Endothelial cell of umbilical vein (primary cell): ENCODE results near the gene ZNF273. TPM values are rescaled to one million over a fixed set of nuclear protein-coding genes. Genes with fewer than 3 reads are reported as not detected.
"Not testable (repeated sequence)": the region's sequence is repeated elsewhere in the genome, so short reads cannot be mapped to it uniquely, and the experiment has no call there.

ENCODE experiments used
- BruUV-seq: library from RNA; stranded (reverse); fragments of 400-500 nt; replicated peaks from 2 replicates; lab custom pipeline; 2021; lab: Mats Ljungman, UMichigan
- CTCF ChIA-PET: fragments of 300-600, 350-600 bp; sonication (Branson Sonifier 250); formaldehyde crosslinking; loops from one replicate; lab custom pipeline; 2021; ENCODE audit warnings: antibody characterized with exemption, inconsistent platforms; lab: Charles Lee
- POLR2A ChIA-PET: fragments of 300-600, 350-600 bp; sonication (Branson Sonifier 250); formaldehyde crosslinking; loops from one replicate; lab custom pipeline; 2021; ENCODE audit warnings: antibody characterized with exemption, inconsistent platforms; lab: Charles Lee
- DNase-seq: peaks from one replicate; pipeline ENCODE4 v3.0.0-alpha.2; 2011; ENCODE audit warnings: low read depth, low spot score
- FAIRE-seq: peaks from 2 replicates; lab custom pipeline; 2011; peaks lifted over from hg19 to GRCh38; lab: Jason Lieb, UNC
- H2AFZ ChIP-seq: 2 replicates; pipeline ENCODE4 v1.6.0; 2012; ENCODE audit warnings: low read depth, low read length, control low read depth, inconsistent platforms
- H3K27ac ChIP-seq: 2 replicates; pipeline ENCODE4 v1.5.1; 2011; ENCODE audit warnings: low read depth, mild to moderate bottlenecking, control low read depth, low read length, moderate library complexity; ENCODE audit not compliant: insufficient read depth
- H3K27me3 ChIP-seq, 2 experiments: 2 replicates each; pipeline versions ENCODE4 v1.6.0 to v1.6.1; 2011; ENCODE audit warnings: low read length in 2 of 2, mixed read lengths in 1 of 2; ENCODE audit not compliant: control insufficient read depth in 2 of 2, insufficient read depth in 2 of 2
- H3K36me3 ChIP-seq, 2 experiments: 2 replicates in 1 of 2; 3 replicates in 1 of 2; pipeline ENCODE4 v1.5.1; 2011; ENCODE audit warnings: low read length in 2 of 2, mild to moderate bottlenecking in 1 of 2, moderate library complexity in 1 of 2; ENCODE audit not compliant: control insufficient read depth in 2 of 2, insufficient read depth in 2 of 2; ENCODE audit errors: extremely low read depth in 1 of 2
- H3K4me1 ChIP-seq: 3 replicates; pipeline ENCODE4 v1.5.1; 2011; ENCODE audit warnings: mild to moderate bottlenecking, low read length; ENCODE audit not compliant: control insufficient read depth, insufficient read depth; ENCODE audit errors: extremely low read depth
- H3K4me2 ChIP-seq: 2 replicates; pipeline ENCODE4 v1.6.1; 2011; ENCODE audit warnings: low read length, control low read depth, mixed read lengths; ENCODE audit not compliant: insufficient read depth
- H3K4me3 ChIP-seq, 3 experiments: fragments of 200-600 bp in 1 of 3; sonication (generic), shearing (Covaris generic) in 1 of 3; replicated peaks in 1 of 3; 2 replicates each; pipeline ENCODE4 v1.5.1; 2011 to 2016; ENCODE audit warnings: control low read depth in 3 of 3, low read length in 3 of 3, mild to moderate bottlenecking in 2 of 3, inconsistent platforms in 1 of 3, low read depth in 1 of 3, moderate library complexity in 1 of 3; ENCODE audit not compliant: insufficient read depth in 1 of 3
- H3K79me2 ChIP-seq: 2 replicates; pipeline ENCODE4 v1.6.0; 2012; ENCODE audit warnings: low read length, inconsistent platforms; ENCODE audit not compliant: control insufficient read depth, insufficient read depth
- H3K9ac ChIP-seq: replicated peaks from 2 replicates; pipeline ENCODE3; 2011; ENCODE audit warnings: low read length, control low read depth; ENCODE audit not compliant: insufficient read depth; ENCODE audit errors: extremely low read depth
- H3K9me1 ChIP-seq: replicated peaks from 3 replicates; pipeline ENCODE4 v1.6.0; 2011; ENCODE audit warnings: mild to moderate bottlenecking, low read length; ENCODE audit not compliant: control insufficient read depth, insufficient read depth; ENCODE audit errors: extremely low read depth
- H3K9me3 ChIP-seq: replicated peaks from 2 replicates; pipeline ENCODE4 v1.5.1; 2012; ENCODE audit warnings: low read length, inconsistent platforms; ENCODE audit not compliant: control insufficient read depth, insufficient read depth
- H4K20me1 ChIP-seq: replicated peaks from 2 replicates; pipeline ENCODE3; 2011; ENCODE audit warnings: mild to moderate bottlenecking, low read length; ENCODE audit not compliant: control insufficient read depth, insufficient read depth; ENCODE audit errors: extremely low read depth
- FOS ChIP-seq: IDR thresholded peaks from 2 replicates; pipeline ENCODE4 v1.6.1; 2011; ENCODE audit warnings: mild to moderate bottlenecking, low read length, moderate library complexity, borderline replicate concordance; ENCODE audit not compliant: insufficient read depth
- JUN ChIP-seq: IDR thresholded peaks from 2 replicates; pipeline ENCODE4 v1.6.1; 2011; ENCODE audit warnings: borderline replicate concordance, low read depth; ENCODE audit not compliant: insufficient read length, insufficient read depth
- MYC ChIP-seq: IDR thresholded peaks from one replicate; pipeline ENCODE4 v1.6.1; 2011; ENCODE audit warnings: mild to moderate bottlenecking, low read depth, low read length
- POLR2A ChIP-seq: IDR thresholded peaks from 2 replicates; pipeline ENCODE4 v1.6.1; 2012; ENCODE audit warnings: low read depth, mild to moderate bottlenecking, control low read depth, low read length
- POLR2AphosphoS5 ChIP-seq: IDR thresholded peaks from 2 replicates; pipeline ENCODE4 v1.6.1; 2012; ENCODE audit warnings: low read depth, mild to moderate bottlenecking, control low read depth, low read length, moderate library complexity; ENCODE audit not compliant: insufficient read depth
- dilution Hi-C: fragments of 300-500 bp; cut with MboI; formaldehyde crosslinking; loops from one replicate; pipeline ENCODE4 v1.15.0; 2019; ENCODE audit warnings: low sequenced_read_pairs; ENCODE audit not compliant: extremely low pct_ligation_motif_present
- intact Hi-C: fragments of 100-400 bp; cut with micrococcal nuclease; formaldehyde crosslinking; loops from one replicate; pipeline ENCODE4 v1.10.0; 2022
- polyA plus RNA-seq, 4 experiments: library from polyadenylated mRNA; depleted of rRNA in 3 of 4; stranded (reverse) in 3 of 4; unstranded in 1 of 4; fragments of >200 nt; gene quantifications; 2 replicates each; pipeline versions ENCODE4 v1.2.1 to v1.2.3, GENCODE V29; 2011 to 2012; ENCODE audit warnings: missing spikeins in 1 of 4
- total RNA-seq: library from RNA; stranded (reverse); gene quantifications from 2 replicates; pipeline ENCODE4 v1.2.3, GENCODE V29; 2021
- TF ChIP-seq, protein P1 (sequence below): IDR thresholded peaks from 2 replicates; pipeline ENCODE4 v1.6.1; 2011; ENCODE audit not compliant: insufficient read depth, insufficient read length
- TF ChIP-seq, protein P2 (sequence below), 2 donors: IDR thresholded peaks; 1 replicate in 1 of 2; 2 replicates in 1 of 2; pipeline ENCODE4 v1.5.1; 2011; ENCODE audit warnings: low read length in 2 of 2, mild to moderate bottlenecking in 2 of 2, moderate library complexity in 2 of 2, control low read depth in 1 of 2, inconsistent platforms in 1 of 2, low read depth in 1 of 2; ENCODE audit not compliant: insufficient read depth in 1 of 2; ENCODE audit errors: extremely low read depth in 1 of 2

Gene ZNF273
- total and polyA plus RNA-seq, 2 donors (not counting 3 experiments of a cell fraction or from before 2014, with no cell fraction given) = 1.4 to 4.1 TPM

DNA sequence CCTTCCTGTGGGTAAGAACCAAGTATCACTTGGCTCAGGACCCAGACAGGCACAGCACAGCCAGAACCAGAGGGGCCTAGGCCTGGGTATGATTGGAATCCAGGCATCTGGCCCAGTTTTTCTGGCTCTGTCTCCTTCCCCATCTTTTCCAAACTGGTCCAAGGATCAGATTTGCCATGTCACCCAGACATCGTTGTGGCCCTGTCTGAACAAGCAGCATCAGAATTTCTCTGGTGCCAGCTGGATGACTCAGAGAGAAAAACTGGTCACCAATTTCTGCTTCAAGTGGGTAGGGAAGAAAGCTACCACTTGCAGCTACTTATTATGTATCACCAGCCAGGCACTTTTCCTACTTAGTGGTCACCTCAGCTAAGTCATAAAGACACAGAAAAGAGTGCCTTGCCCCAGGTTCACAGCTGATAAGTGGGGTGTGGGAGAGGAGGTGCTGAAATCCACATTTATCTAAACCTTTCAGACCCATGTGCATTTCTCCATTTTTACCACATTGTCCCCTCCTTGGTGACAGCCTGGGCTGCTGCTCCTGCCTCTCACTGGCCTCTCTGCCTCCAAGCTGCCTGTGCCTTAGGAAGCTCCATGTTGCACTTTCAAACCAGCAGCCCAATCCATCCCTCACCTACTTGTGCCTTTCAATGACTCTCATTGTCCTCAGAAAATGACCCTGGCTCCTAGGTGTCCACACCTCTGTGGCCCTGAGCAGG lies 11.6 kb upstream of the ZNF273 start:
- H3K9me3 ChIP-seq, BruUV-seq, intact Hi-C loops, H4K20me1 ChIP-seq, H3K79me2 ChIP-seq, H3K4me1 ChIP-seq, H3K4me3 ChIP-seq, H3K36me3 ChIP-seq, H3K9me1 ChIP-seq, dilution Hi-C loops, FAIRE-seq, DNase-seq, CTCF ChIA-PET, H3K27ac ChIP-seq, H3K4me2 ChIP-seq, H2AFZ ChIP-seq, H3K9ac ChIP-seq, POLR2A ChIA-PET: not testable (repeated sequence)
- H3K27me3 ChIP-seq = peaks cover 23 to 29% of the 10 kb centered on the region in 2 experiments

DNA sequence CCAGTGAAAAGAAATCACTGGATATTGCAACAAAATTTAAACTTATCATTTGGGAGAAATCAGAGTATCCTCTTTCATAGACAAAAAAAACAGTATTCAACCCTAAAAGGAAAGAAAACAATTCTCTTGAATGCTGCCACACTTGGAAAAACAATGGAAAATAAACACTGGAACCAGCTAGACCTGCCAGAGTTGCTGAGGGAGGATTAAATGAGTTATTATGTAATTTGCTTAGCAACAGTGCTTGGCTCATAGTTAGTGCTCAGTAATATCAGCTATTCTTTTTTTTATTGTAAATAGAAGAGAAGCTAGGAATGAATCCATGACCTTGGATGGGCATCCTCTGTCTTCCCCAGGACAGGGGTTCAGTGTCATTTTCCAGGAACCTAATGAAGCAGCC lies 11.0 kb upstream of the ZNF273 start:
- TF ChIP-seq FOS (no peak), JUN (no peak), MYC (no peak), POLR2A (no peak), POLR2AphosphoS5 (no peak)
- TF ChIP-seq, protein P1, sequence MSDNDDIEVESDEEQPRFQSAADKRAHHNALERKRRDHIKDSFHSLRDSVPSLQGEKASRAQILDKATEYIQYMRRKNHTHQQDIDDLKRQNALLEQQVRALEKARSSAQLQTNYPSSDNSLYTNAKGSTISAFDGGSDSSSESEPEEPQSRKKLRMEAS = no peak
- TF ChIP-seq, protein P2, sequence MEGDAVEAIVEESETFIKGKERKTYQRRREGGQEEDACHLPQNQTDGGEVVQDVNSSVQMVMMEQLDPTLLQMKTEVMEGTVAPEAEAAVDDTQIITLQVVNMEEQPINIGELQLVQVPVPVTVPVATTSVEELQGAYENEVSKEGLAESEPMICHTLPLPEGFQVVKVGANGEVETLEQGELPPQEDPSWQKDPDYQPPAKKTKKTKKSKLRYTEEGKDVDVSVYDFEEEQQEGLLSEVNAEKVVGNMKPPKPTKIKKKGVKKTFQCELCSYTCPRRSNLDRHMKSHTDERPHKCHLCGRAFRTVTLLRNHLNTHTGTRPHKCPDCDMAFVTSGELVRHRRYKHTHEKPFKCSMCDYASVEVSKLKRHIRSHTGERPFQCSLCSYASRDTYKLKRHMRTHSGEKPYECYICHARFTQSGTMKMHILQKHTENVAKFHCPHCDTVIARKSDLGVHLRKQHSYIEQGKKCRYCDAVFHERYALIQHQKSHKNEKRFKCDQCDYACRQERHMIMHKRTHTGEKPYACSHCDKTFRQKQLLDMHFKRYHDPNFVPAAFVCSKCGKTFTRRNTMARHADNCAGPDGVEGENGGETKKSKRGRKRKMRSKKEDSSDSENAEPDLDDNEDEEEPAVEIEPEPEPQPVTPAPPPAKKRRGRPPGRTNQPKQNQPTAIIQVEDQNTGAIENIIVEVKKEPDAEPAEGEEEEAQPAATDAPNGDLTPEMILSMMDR (IDR thresholded peaks at IDR 0.05; ENCODE audit: extremely low read depth in 1 of 2, insufficient read depth in 1 of 2, low read depth in 1 of 2, low read length in 2 of 2) = no peak
- no peak for DNase-seq
- Histone ChIP-seq H3K27me3 (peaks cover 23 to 27% of the 10 kb centered on the region in 2 experiments), H2AFZ (no peak overlapping the region), H3K4me3 (no peak overlapping the region), H3K9me1 (no peaks in the 10 kb centered on the region), H3K27ac (no peak overlapping the region), H3K4me2 (no peak overlapping the region), H3K9ac (no peak overlapping the region), H4K20me1 (no peaks in the 10 kb centered on the region), H3K36me3 (no peaks in the 10 kb centered on the region), H3K9me3 (no peaks in the 10 kb centered on the region), H3K4me1 (no peaks in the 10 kb centered on the region), H3K79me2 (no peaks in the 10 kb centered on the region)
- CTCF ChIA-PET = no interaction called here
- FAIRE-seq = no peak
- intact Hi-C loops = no loop called here
- POLR2A ChIA-PET = no interaction called here
- BruUV-seq = no TSS peak
- dilution Hi-C loops = no loop called here
